Left ventricle myocardium inferior (tissue), 1 donor: ENCODE measurements around the gene ACAP1. TPM values are rescaled to one million over a fixed set of nuclear protein-coding genes. Genes with fewer than 3 reads are reported as not detected.

Source experiments
- DNase-seq: peaks from one replicate; pipeline ENCODE4 v3.0.0-alpha.2; 2020
- H3K27ac ChIP-seq: fragments of 200-600 bp; replicated peaks from 2 replicates; pipeline ENCODE4 v1.8.0; 2021
- H3K27me3 ChIP-seq: fragments of 200-600 bp; 2 replicates; pipeline ENCODE4 v1.8.0; 2021; ENCODE audit warnings: low read depth
- H3K36me3 ChIP-seq: fragments of 200-600 bp; 2 replicates; pipeline ENCODE4 v1.8.0; 2021
- H3K4me1 ChIP-seq: fragments of 200-600 bp; 2 replicates; pipeline ENCODE4 v1.8.0; 2021
- H3K4me3 ChIP-seq: fragments of 200-600 bp; 2 replicates; pipeline ENCODE4 v1.8.0; 2021; ENCODE audit warnings: mild to moderate bottlenecking, moderate library complexity
- H3K9me3 ChIP-seq: fragments of 200-600 bp; replicated peaks from 2 replicates; pipeline ENCODE4 v1.8.0; 2021
- CTCF ChIP-seq: fragments of 200-600 bp; IDR thresholded peaks from 2 replicates; pipeline ENCODE4 v1.8.0; 2021; ENCODE audit warnings: antibody characterized with exemption, mild to moderate bottlenecking, borderline replicate concordance
- intact Hi-C: fragments of 100-400 bp; cut with micrococcal nuclease; formaldehyde crosslinking; loops from one replicate; pipeline ENCODE4 v1.11.0; 2022
- total RNA-seq: library from RNA; stranded (reverse); fragmentation: NEBNext Ultra II Directional; extraction: Animal tissue kit (Norgen Biotek cat#: 25700); gene quantifications from one replicate; pipeline ENCODE4 v1.2.1, GENCODE V29; 2021
- donor health status: DM: no; HTN: yes; CAD: no; lungs with severe emphysema.

Gene ACAP1
- total RNA-seq, 1 donor from 2014 or later, result 13.4 TPM

- no peak for TF ChIP-seq CTCF
- Histone ChIP-seq H3K9me3 (no peaks in the 10 kb centered on the region), H3K4me3 (peak overlapping the region; percentile 87), H3K36me3 (no peaks in the 10 kb centered on the region), H3K4me1 (peaks cover 72% of the 10 kb centered on the region), H3K27ac (peak overlapping the region; percentile 99), H3K27me3 (no peaks in the 10 kb centered on the region)
- no peak for DNase-seq
- intact Hi-C loops, result no loop called here
These were observed 16.2 kb downstream of the ACAP1 start for GRCh38 chr17:7352503-7352889.

- no peak for DNase-seq
- Histone ChIP-seq H3K36me3 (no peaks in the 10 kb centered on the region), H3K4me1 (peaks cover 72% of the 10 kb centered on the region), H3K4me3 (peak overlapping the region; percentile 87), H3K27me3 (no peaks in the 10 kb centered on the region), H3K27ac (peak overlapping the region; percentile 99), H3K9me3 (no peaks in the 10 kb centered on the region)
- no peak for TF ChIP-seq CTCF
- intact Hi-C loops, result no loop called here
These were observed 16.7 kb downstream of the ACAP1 start for GRCh38 chr17:7352910-7353635.

GRCh38 chr17:7354262-7354843, 18.0 kb downstream of the ACAP1 start:
- Histone ChIP-seq H3K4me1 (peaks cover 63% of the 10 kb centered on the region), H3K36me3 (no peaks in the 10 kb centered on the region), H3K4me3 (no peak overlapping the region), H3K27me3 (no peaks in the 10 kb centered on the region), H3K27ac (peak overlapping the region; percentile 37), H3K9me3 (no peaks in the 10 kb centered on the region)
- intact Hi-C loops, result no loop called here
- TF ChIP-seq CTCF, result no peak
- no peak for DNase-seq

GRCh38 chr17:7355053-7355452, 18.7 kb downstream of the ACAP1 start, which contains the start of gene TMEM95:
Gene TMEM95, plus strand, starts transcription at chr17:7355156. Its CDS starts 49 bp downstream, at chr17:7355205.
- DNase-seq, result peak; percentile 53
- no peak for TF ChIP-seq CTCF
- Histone ChIP-seq H3K4me3 (no peak within 1 kb of the TSS), H3K27ac (peak within 1 kb of the TSS; percentile 37), H3K36me3 (no peaks in the 10 kb centered on the region), H3K27me3 (no peaks in the 10 kb centered on the region), H3K9me3 (no peaks in the 10 kb centered on the region), H3K4me1 (peaks cover 56% of the 10 kb centered on the region)
- intact Hi-C loops, result no loop called here

GRCh38 chr17:7355573-7355972, 19.2 kb downstream of the ACAP1 start:
- Histone ChIP-seq H3K4me3 (no peak overlapping the region), H3K4me1 (peaks cover 52% of the 10 kb centered on the region), H3K27me3 (no peaks in the 10 kb centered on the region), H3K27ac (peak overlapping the region; percentile 37), H3K36me3 (no peaks in the 10 kb centered on the region), H3K9me3 (no peaks in the 10 kb centered on the region)
- intact Hi-C loops, result no loop called here
- no peak for TF ChIP-seq CTCF
- DNase-seq, result no peak
